ENCODE results near the gene C4orf17. TPM values are rescaled to one million over a fixed set of nuclear protein-coding genes. Genes with fewer than 3 reads are reported as not detected.

The C4orf17 gene
- polyA plus RNA-seq, 1 of the 3 experiments (the other 2 are of a cell fraction): not detected

- WGBS (ENCODE audit: low lambda C conversion rate): 64% methylated on average over 2 of the region's 3 CpGs
- Histone ChIP-seq H3F3A (replicated peaks; ENCODE audit: insufficient read depth) (no peaks in the 10 kb centered on the region), H4K20me1 (ENCODE audit: insufficient read depth) (no peaks in the 10 kb centered on the region), H2AFZ (ENCODE audit: low read depth) (no peak overlapping the region), H3K27me3 (ENCODE audit: insufficient read depth) (no peaks in the 10 kb centered on the region), H3K36me3 (replicated peaks in 1 of 2; ENCODE audit: control insufficient read depth in 1 of 2, insufficient read depth in 2 of 2, low read length in 1 of 2) (no peaks in the 10 kb centered on the region), H3K4me1 (ENCODE audit: control insufficient read depth in 1 of 2, insufficient read depth in 2 of 2, low read depth in 1 of 2, low read length in 1 of 2) (peaks cover 0 to 3% of the 10 kb centered on the region in 2 experiments; a peak in 1 of 4 replicates), H3K79me2 (ENCODE audit: insufficient read depth) (no peaks in the 10 kb centered on the region), H3K27ac (ENCODE audit: low read depth in 2 of 2, low read length in 1 of 2) (no peak overlapping the region), H3K4me3 (ENCODE audit: low read depth in 2 of 2, low read length in 1 of 2) (no peak overlapping the region), H3K9me2 (no peaks in the 10 kb centered on the region), H3K4me2 (no peak overlapping the region), H3K9me3 (no peaks in the 10 kb centered on the region), H3K9ac (no peak overlapping the region)
- POLR2A ChIA-PET: no interaction called here
- no peak for DNase-seq
- CTCF ChIA-PET: interaction anchor here (1.6 to 1.7 kb wide), 2 partner anchors 9 to 14 kb away, joined by 4 to 5 read pairs; no protein-coding TSS in a partner anchor
- TF ChIP-seq JUND (IDR thresholded peaks at IDR 0.05) (no peak), NRF1 (IDR thresholded peaks at IDR 0.05; ENCODE audit: low read depth, low read length) (no peak), NFIC (IDR thresholded peaks at IDR 0.05; ENCODE audit: borderline replicate concordance) (no peak), FOXJ3 (CRISPR knock-in tag; IDR thresholded peaks at IDR 0.05) (no peak), IRF3 (IDR thresholded peaks at IDR 0.05; ENCODE audit: low read depth, low read length) (no peak), ZBTB33 (IDR thresholded peaks at IDR 0.05; ENCODE audit: borderline replicate concordance, low read depth) (no peak), RXRA (IDR thresholded peaks at IDR 0.05; ENCODE audit: borderline replicate concordance, low read depth) (no peak), RFX5 (IDR thresholded peaks at IDR 0.05; ENCODE audit: low read length) (no peak), RCOR1 (IDR thresholded peaks at IDR 0.05; ENCODE audit: low read length) (no peak), TCF12 (IDR thresholded peaks at IDR 0.05) (no peak)
These were observed 5.9 kb upstream of the C4orf17 start for GRCh38 chr4:99504804-99505502.

- no peak overlapping the region for H2AFZ ChIP-seq (ENCODE audit: low read depth)
- no peak overlapping the region for H3K9ac ChIP-seq
- H3K9me3 ChIP-seq: no peaks in the 10 kb centered on the region
- no peaks in the 10 kb centered on the region for H3K27me3 ChIP-seq (ENCODE audit: insufficient read depth)
- no peak for DNase-seq
- H3K9me2 ChIP-seq: no peaks in the 10 kb centered on the region
- 15% methylated on average over 2 of the region's 2 CpGs for WGBS (ENCODE audit: low lambda C conversion rate)
- no peaks in the 10 kb centered on the region for H3K36me3 ChIP-seq (replicated peaks in 1 of 2; ENCODE audit: control insufficient read depth in 1 of 2, insufficient read depth in 2 of 2, low read length in 1 of 2)
- no peak for TF ChIP-seq GABPA (IDR thresholded peaks at IDR 0.05; ENCODE audit: low read depth)
- no peak for TF ChIP-seq TCF12 (IDR thresholded peaks at IDR 0.05)
- TF ChIP-seq FOXM1 (IDR thresholded peaks at IDR 0.05; ENCODE audit: low read depth): no peak
- TF ChIP-seq PBX3 (IDR thresholded peaks at IDR 0.05): peak; percentile 38
- H3F3A ChIP-seq (replicated peaks; ENCODE audit: insufficient read depth): no peaks in the 10 kb centered on the region
- CTCF ChIA-PET: interaction anchor here (0.6 kb wide), 1 partner anchor 1281 kb away, joined by 3 read pairs; no protein-coding TSS in a partner anchor
- no peak overlapping the region for H3K4me3 ChIP-seq (ENCODE audit: low read depth in 2 of 2, low read length in 1 of 2)
- no peak overlapping the region for H3K4me2 ChIP-seq
- peaks cover 0 to 3% of the 10 kb centered on the region in 2 experiments; a peak in 1 of 4 replicates for H3K4me1 ChIP-seq (ENCODE audit: control insufficient read depth in 1 of 2, insufficient read depth in 2 of 2, low read depth in 1 of 2, low read length in 1 of 2)
- POLR2A ChIA-PET: no interaction called here
- no peaks in the 10 kb centered on the region for H3K79me2 ChIP-seq (ENCODE audit: insufficient read depth)
- no peaks in the 10 kb centered on the region for H4K20me1 ChIP-seq (ENCODE audit: insufficient read depth)
- H3K27ac ChIP-seq (ENCODE audit: low read depth in 2 of 2, low read length in 1 of 2): no peak overlapping the region
These were observed 4.0 kb upstream of the C4orf17 start for GRCh38 chr4:99506781-99507180.

Measured in SK-N-SH (cell line).